Parathyroid adenoma (tissue), 2 donors: ENCODE data around the gene IL5RA.

ENCODE experiments used
- H2AFZ ChIP-seq: fragments of 300-600 bp; sonication (generic); one replicate; pipeline ENCODE4 v1.7.0; 2017; ENCODE audit warnings: antibody characterized with exemption, mild to moderate bottlenecking
- H3K27ac ChIP-seq: fragments of 300-600 bp; sonication (generic); one replicate; pipeline ENCODE4 v1.7.0; 2017
- H3K27me3 ChIP-seq: fragments of 300-600 bp; sonication (generic); one replicate; pipeline ENCODE4 v1.7.0; 2017; ENCODE audit warnings: low read length; ENCODE audit not compliant: control insufficient read depth, insufficient read depth
- H3K36me3 ChIP-seq: fragments of 300-600 bp; sonication (generic); one replicate; pipeline ENCODE4 v1.7.0; 2017; ENCODE audit warnings: low read length; ENCODE audit not compliant: control insufficient read depth, insufficient read depth
- H3K4me1 ChIP-seq: fragments of 300-600 bp; sonication (generic); one replicate; pipeline ENCODE4 v1.7.0; 2017; ENCODE audit warnings: control low read depth
- H3K4me2 ChIP-seq: fragments of 300-600 bp; sonication (generic); one replicate; pipeline ENCODE4 v1.7.0; 2017; ENCODE audit warnings: low read length
- H3K4me3 ChIP-seq: fragments of 300-600 bp; sonication (generic); one replicate; pipeline ENCODE4 v1.7.0; 2017; ENCODE audit warnings: low read depth, low read length
- H3K79me2 ChIP-seq: fragments of 300-600 bp; sonication (generic); one replicate; pipeline ENCODE4 v1.7.0; 2017; ENCODE audit warnings: control low read depth
- H3K9ac ChIP-seq: fragments of 300-600 bp; sonication (generic); one replicate; pipeline ENCODE4 v1.7.0; 2017; ENCODE audit warnings: mild to moderate bottlenecking
- H3K9me3 ChIP-seq: fragments of 300-600 bp; sonication (generic); one replicate; pipeline ENCODE4 v1.7.0; 2017; ENCODE audit warnings: low read length; ENCODE audit not compliant: control insufficient read depth
- CTCF ChIP-seq: fragments of 300-600 bp; sonication (generic); IDR thresholded peaks from one replicate; pipeline ENCODE4 v1.7.0; 2017; ENCODE audit warnings: antibody characterized with exemption, mild to moderate bottlenecking
- donor health status: primary hyperparathyroidism.

IL5RA gene

DNA sequence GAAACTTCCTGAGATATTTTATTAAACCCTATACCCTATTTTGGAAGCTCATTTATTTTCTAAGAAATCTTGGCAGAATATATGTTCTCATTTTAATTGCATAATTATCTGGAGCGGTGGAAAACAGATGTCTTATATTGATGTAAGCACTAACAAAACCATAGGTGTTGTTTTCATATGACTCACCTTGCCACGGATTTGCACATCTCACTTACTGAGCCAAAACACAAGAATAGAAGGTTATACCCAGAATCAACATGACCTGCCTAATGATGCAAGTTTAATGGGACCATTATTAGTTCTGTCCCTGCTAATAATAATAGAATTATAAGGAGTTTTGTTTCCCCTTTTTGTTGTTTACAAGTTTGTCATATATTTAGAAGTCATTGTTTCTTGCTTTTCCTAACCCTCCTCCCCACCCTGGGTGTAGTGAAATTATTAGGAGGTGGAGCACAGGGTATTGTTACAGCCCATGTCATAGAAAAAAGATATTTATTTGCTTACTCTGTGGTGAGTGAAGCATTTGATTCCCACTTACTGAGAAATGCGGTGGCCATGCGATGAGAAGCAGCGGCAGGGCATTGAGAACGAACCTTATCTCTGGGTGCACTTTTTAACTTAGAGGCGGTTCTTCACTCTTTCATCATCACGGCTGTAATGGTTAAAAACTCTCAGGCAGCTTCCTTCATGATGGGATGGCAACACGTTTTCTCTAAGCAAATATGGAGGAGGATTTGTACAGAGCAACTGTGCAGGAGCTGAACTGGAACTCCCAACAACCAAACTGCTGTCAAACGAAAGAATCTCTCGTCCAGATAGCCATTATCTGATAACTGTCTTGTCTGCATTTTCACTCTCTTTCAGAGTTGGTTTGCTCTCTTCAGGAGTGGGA is 521 bp downstream of the IL5RA start:
- H3K4me3 ChIP-seq = no peak overlapping the region
- no peaks in the 10 kb centered on the region for H3K27me3 ChIP-seq
- no peak for TF ChIP-seq CTCF
- peak overlapping the region; percentile 6 for H3K4me2 ChIP-seq
- no peaks in the 10 kb centered on the region for H3K36me3 ChIP-seq
- H3K4me1 ChIP-seq = peaks cover 23% of the 10 kb centered on the region
- no peaks in the 10 kb centered on the region for H3K79me2 ChIP-seq
- H3K27ac ChIP-seq = peak overlapping the region; percentile 75
- no peak overlapping the region for H3K9ac ChIP-seq
- peak overlapping the region; percentile 87 for H2AFZ ChIP-seq
- H3K9me3 ChIP-seq = no peaks in the 10 kb centered on the region

- Histone ChIP-seq H3K4me2 (no peak overlapping the region), H2AFZ (no peak overlapping the region), H3K79me2 (no peaks in the 10 kb centered on the region), H3K27ac (no peak overlapping the region), H3K4me3 (no peak overlapping the region), H3K9ac (no peak overlapping the region), H3K9me3 (no peaks in the 10 kb centered on the region), H3K4me1 (peaks cover 23% of the 10 kb centered on the region), H3K27me3 (no peaks in the 10 kb centered on the region), H3K36me3 (no peaks in the 10 kb centered on the region)
- no peak for TF ChIP-seq CTCF
Measured at GRCh38 chr3:3107858-3108257, 2.3 kb downstream of the IL5RA start.

- no peak for TF ChIP-seq CTCF
- no peak overlapping the region for H3K9ac ChIP-seq
- H3K27me3 ChIP-seq = no peaks in the 10 kb centered on the region
- H3K9me3 ChIP-seq = no peaks in the 10 kb centered on the region
- no peak overlapping the region for H2AFZ ChIP-seq
- H3K4me1 ChIP-seq = peaks cover 23% of the 10 kb centered on the region
- no peak overlapping the region for H3K4me3 ChIP-seq
- H3K79me2 ChIP-seq = no peaks in the 10 kb centered on the region
- no peak overlapping the region for H3K27ac ChIP-seq
- no peak overlapping the region for H3K4me2 ChIP-seq
- no peaks in the 10 kb centered on the region for H3K36me3 ChIP-seq
Measured at GRCh38 chr3:3107181-3107580, 3.0 kb downstream of the IL5RA start.

GRCh38 chr3:3105815-3106214 is 4.4 kb downstream of the IL5RA start:
- Histone ChIP-seq H2AFZ (peak overlapping the region; percentile 12), H3K4me2 (no peak overlapping the region), H3K36me3 (no peaks in the 10 kb centered on the region), H3K9me3 (no peaks in the 10 kb centered on the region), H3K4me3 (no peak overlapping the region), H3K27ac (no peak overlapping the region), H3K9ac (no peak overlapping the region), H3K27me3 (no peaks in the 10 kb centered on the region), H3K79me2 (no peaks in the 10 kb centered on the region), H3K4me1 (peaks cover 19% of the 10 kb centered on the region)
- TF ChIP-seq CTCF = no peak

DNA sequence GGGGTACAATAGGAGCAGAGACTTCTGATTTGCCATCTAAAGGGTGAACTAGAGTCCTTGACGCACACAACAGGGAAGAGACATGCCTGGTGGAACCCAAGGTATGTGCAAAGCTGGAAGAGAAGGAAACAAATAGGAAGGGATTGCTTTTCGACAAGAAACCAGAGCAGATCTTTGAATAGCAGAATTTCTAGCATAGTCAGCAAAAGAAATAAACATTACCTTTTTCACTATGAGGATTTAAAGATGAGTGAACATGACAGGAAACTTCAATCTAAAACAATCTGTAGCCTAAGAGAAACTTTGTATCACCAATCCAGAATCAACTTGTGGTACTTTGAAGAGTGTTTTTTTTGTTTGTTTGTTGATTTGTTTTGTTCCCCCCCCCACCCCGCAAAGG is 4.9 kb downstream of the IL5RA start:
- H3K4me2 ChIP-seq = no peak overlapping the region
- H3K79me2 ChIP-seq = no peaks in the 10 kb centered on the region

More for the DNA sequence above, 4.9 kb downstream of the IL5RA start:
- Histone ChIP-seq H3K9ac (no peak overlapping the region), H3K27me3 (no peaks in the 10 kb centered on the region), H3K36me3 (no peaks in the 10 kb centered on the region), H3K4me1 (peaks cover 13% of the 10 kb centered on the region), H3K27ac (no peak overlapping the region), H3K4me3 (no peak overlapping the region), H2AFZ (peak overlapping the region; percentile 12), H3K9me3 (no peaks in the 10 kb centered on the region)
- no peak for TF ChIP-seq CTCF
